Neutrophil (primary cell): ENCODE measurements around the gene WDFY1.

Experiments
- H3K27ac ChIP-seq: fragments of 200-600 bp; sonication (generic); 2 replicates; pipeline ENCODE4 v1.5.1; 2016; ENCODE audit warnings: mild to moderate bottlenecking, moderate library complexity
- H3K27me3 ChIP-seq: fragments of 200-600 bp; sonication (generic); 2 replicates; pipeline ENCODE4 v1.6.0; 2016; ENCODE audit warnings: mild to moderate bottlenecking
- H3K36me3 ChIP-seq: fragments of 200-600 bp; sonication (generic); 2 replicates; pipeline ENCODE4 v1.5.1; 2017
- H3K4me1 ChIP-seq, 2 experiments: fragments of 200-600 bp in 1 of 2; sonication (generic) in 1 of 2; 1 replicate in 1 of 2; 2 replicates in 1 of 2; pipeline versions ENCODE4 v1.5.1 to v1.6.1; 2013 to 2016; ENCODE audit warnings: low read depth in 1 of 2, low read length in 1 of 2, mild to moderate bottlenecking in 1 of 2, moderate library complexity in 1 of 2; ENCODE audit not compliant: control insufficient read depth in 1 of 2, insufficient read depth in 1 of 2
- H3K4me3 ChIP-seq, 2 experiments: fragments of 200-600 bp in 1 of 2; sonication (generic) in 1 of 2; 1 replicate in 1 of 2; 2 replicates in 1 of 2; pipeline ENCODE4 v1.5.1; 2013 to 2016; ENCODE audit warnings: low read depth in 1 of 2, low read length in 1 of 2, mild to moderate bottlenecking in 1 of 2, moderate library complexity in 1 of 2
- H3K9me3 ChIP-seq: fragments of 200-600 bp; sonication (generic); 2 replicates; pipeline ENCODE4 v1.5.1; 2016
- CTCF ChIP-seq: fragments of 200-600 bp; sonication (generic); IDR thresholded peaks from 2 replicates; pipeline ENCODE4 v1.5.1; 2016; ENCODE audit warnings: antibody characterized with exemption

The WDFY1 gene

DNA sequence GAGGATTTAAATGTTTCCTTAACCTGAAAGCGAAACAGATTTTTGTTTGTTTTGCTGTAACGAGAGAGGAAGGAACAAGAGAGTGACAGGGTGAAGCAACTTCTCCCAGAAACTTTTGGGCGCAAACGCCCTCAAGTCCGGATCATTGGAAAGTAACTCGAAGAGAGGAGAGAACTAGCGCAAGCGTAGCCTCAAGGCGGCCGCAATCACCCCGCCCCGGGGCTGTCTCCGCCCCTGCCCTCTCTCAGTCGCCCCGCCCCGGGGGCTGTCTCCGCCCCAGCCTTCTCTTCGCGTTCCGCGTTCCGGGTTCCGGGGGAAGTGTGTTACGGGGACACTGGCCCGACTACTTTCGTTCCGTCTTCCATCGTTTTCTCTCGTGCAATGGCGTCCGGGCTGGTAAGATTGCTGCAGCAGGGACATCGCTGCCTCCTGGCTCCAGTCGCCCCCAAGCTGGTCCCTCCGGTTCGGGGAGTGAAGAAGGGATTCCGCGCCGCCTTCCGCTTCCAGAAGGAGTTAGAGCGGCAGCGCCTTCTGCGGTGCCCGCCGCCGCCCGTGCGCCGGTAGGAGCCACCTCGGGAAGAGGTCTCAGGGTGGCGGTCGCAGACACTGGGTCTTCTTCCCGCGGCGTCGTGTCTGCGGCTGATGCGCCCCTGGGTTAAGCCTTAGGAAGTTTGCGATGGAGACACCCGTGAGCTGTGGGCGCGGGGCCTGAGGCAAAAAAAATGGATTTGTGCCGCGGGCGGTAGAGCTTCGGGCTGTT lies 12.1 kb upstream of the WDFY1 start, which contains the start of gene MRPL44:
Gene MRPL44, plus strand, starts transcription at position 372 of the 760 bp plus-strand sequence. Its CDS starts 10 bp downstream, at position 382.
- no peaks in the 10 kb centered on the region for H3K27me3 ChIP-seq
- H3K27ac ChIP-seq = peak within 1 kb of the TSS; percentile 92
- H3K4me3 ChIP-seq = peak within 1 kb of the TSS; percentile 97 to 98
- TF ChIP-seq CTCF = peak; percentile 48
- H3K36me3 ChIP-seq = peaks cover 26% of the 10 kb centered on the region
- H3K9me3 ChIP-seq = no peaks in the 10 kb centered on the region
- peaks cover 49 to 65% of the 10 kb centered on the region in 2 experiments for H3K4me1 ChIP-seq

- Histone ChIP-seq H3K27ac (peak overlapping the region; percentile 92), H3K36me3 (peaks cover 20% of the 10 kb centered on the region), H3K4me1 (peaks cover 52 to 59% of the 10 kb centered on the region in 2 experiments), H3K27me3 (no peaks in the 10 kb centered on the region), H3K9me3 (no peaks in the 10 kb centered on the region), H3K4me3 (peak overlapping the region; percentile 97 to 98)
- TF ChIP-seq CTCF = no peak
Measured at GRCh38 chr2:223956300-223956699, 11.2 kb upstream of the WDFY1 start.

DNA sequence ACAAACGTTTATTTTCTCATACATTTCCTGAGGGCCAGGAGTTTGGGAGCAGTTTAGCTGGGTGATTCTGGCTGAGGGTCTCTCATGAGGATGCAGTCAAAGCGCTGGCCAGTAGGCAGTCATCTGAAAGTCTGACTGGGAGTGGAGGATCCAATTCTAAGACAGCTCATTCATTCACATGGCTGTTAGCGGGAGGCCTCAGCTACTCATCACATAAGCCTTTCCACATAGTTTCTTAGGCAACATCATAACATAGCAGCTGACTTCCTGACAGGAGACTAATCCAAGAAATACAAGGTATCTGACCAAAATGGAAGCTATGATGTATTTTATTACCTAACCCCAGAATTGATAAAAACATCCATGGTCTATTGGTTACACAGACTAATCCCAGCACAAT lies 9.3 kb upstream of the WDFY1 start:
- Histone ChIP-seq H3K27me3 (no peaks in the 10 kb centered on the region), H3K36me3 (peaks cover under 1% of the 10 kb centered on the region), H3K9me3 (no peaks in the 10 kb centered on the region), H3K27ac (peak overlapping the region; percentile 16), H3K4me1 (peaks cover 50 to 53% of the 10 kb centered on the region in 2 experiments), H3K4me3 (no peak overlapping the region)
- TF ChIP-seq CTCF = no peak

DNA sequence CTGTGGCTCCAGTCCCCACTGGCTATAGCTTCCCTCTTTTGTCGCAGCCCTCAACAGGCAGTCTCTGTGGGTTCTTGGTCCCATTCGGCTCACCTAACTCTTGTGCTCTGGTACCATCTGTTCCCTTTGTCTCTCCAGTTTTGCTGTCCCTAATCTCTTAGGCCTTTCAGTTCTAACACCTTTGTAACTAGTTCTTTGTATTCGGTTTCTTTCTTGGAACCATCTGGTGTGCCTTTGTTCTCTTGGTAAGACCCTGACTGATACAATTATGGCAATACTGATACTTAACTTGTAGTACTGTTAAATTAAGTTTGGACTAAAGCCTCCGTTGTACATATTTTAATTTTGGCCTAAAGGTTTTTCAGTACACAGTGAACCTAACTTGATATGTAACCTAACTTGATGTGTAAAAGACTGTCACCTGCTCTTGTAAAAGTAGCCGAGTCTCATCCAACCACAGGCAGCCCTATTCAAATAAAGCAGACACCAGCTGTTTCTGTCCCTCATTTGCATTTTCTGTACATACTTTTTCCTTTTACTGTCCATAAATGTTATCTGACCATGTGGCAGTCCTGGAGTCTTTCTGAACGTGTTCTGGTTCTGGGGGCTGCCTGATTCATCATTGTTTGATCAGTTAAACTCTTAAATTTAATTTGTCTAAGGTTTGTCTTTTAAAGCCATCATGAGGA lies 7.3 kb upstream of the WDFY1 start:
- Histone ChIP-seq H3K27ac (no peak overlapping the region), H3K9me3 (no peaks in the 10 kb centered on the region), H3K4me1 (peaks cover 54% of the 10 kb centered on the region in 2 experiments), H3K4me3 (no peak overlapping the region), H3K36me3 (no peaks in the 10 kb centered on the region), H3K27me3 (no peaks in the 10 kb centered on the region)
- TF ChIP-seq CTCF = no peak

DNA sequence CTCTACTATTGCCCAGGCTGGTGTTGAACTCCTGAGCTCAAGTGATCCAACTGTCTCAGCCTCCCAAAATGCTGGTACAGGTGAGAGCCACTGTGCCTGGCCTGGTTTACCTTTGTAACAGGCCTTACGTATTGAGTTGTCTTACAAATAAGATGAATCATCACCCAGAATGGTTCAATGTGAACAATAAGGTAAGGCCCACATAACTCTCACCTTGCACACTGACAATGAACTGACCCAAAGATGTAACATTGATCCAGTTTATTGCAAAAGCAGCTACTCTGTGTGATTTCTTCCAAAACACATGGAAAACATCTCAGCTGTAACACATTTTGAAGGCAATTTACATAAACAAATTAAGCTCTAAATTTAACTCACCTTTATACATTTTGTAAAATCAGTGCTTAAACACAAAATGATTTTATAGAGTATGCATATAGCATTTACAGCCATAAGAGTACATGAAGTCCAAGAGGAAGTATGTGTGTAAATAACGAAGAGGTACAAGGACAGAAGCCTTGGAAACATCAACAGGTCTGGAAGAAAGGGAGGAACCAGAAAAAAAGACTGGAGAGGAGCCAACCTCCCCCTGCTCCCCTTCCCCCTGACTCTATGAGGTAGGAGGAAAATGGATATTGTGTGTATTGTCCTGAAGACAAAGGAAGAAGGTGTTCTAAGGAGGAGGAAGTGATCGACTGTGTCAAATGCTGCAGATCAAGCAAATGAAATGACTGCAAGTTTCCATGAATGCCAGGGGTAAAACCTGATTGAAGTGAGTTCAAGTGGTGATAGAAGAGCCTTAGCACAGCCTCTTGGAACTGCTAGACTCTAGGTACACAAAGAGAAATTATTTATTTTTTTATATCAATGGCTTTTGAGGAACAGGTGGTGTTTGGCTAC lies 5.6 kb upstream of the WDFY1 start:
- no peak overlapping the region for H3K4me3 ChIP-seq
- H3K4me1 ChIP-seq = peaks cover 48 to 49% of the 10 kb centered on the region in 2 experiments
- peak overlapping the region; percentile 64 for H3K27ac ChIP-seq
- TF ChIP-seq CTCF = no peak
- no peaks in the 10 kb centered on the region for H3K27me3 ChIP-seq
- H3K36me3 ChIP-seq = no peaks in the 10 kb centered on the region
- H3K9me3 ChIP-seq = no peaks in the 10 kb centered on the region
